ENCODE measurements around the gene TGFBR2. TPM values are rescaled to one million over a fixed set of nuclear protein-coding genes. Genes with fewer than 3 reads are reported as not detected.

Gene TGFBR2
- total RNA-seq, 1 experiment from 2014 or later: 22.5 TPM

DNA sequence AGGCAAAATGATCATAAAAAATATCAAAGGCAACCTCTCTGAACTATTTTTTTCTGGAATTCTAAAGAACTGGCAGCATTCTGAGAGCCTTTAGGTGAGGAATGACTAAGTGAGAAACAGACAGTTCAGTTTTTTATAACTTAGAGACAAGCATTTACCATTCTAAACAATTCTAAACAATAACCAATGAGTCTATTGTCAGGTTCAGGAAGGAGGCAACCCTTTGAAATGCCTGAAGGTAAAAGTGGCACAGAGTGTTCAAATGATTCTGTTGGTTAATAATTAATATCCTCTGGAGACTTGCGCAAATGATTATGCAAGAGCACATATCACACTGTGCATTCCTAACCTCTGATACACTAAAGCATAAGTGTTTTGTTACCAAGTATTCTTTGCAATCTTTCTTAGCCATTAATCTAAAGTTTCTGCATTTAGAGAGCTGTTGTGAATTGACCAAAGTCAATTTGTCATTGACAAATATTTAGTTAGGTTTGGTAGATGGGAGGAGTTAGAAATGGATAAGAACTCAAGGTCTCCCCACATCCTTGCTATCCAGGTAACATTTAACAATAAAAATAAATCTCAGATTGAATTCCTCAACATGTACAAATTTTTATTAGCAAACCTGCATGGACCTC lies 9.2 kb upstream of the TGFBR2 start:
- peaks cover 41 to 59% of the 10 kb centered on the region in 2 experiments for H3K4me1 ChIP-seq (ENCODE audit: control insufficient read depth in 1 of 2, insufficient read depth in 2 of 2, low read length in 2 of 2)
- peak overlapping the region; percentile 56 for H2AFZ ChIP-seq (ENCODE audit: low read depth, low read length, poor library complexity, severe bottlenecking)
- H3K36me3 ChIP-seq (ENCODE audit: control insufficient read depth in 1 of 2, insufficient read depth in 2 of 2, low read length in 2 of 2): no peaks in the 10 kb centered on the region
- H3K9me3 ChIP-seq (ENCODE audit: control insufficient read depth in 1 of 2, insufficient read depth in 1 of 2, low read depth in 1 of 2, low read length in 2 of 2): no peaks in the 10 kb centered on the region
- DNase-seq (ENCODE audit: low read depth, low spot score): peak; percentile 94
- no peaks in the 10 kb centered on the region for H3K79me2 ChIP-seq (ENCODE audit: insufficient read depth, low read length)
- peak overlapping the region; percentile 66 for H3K4me2 ChIP-seq (ENCODE audit: low read length)
- no peaks in the 10 kb centered on the region for H4K20me1 ChIP-seq (ENCODE audit: insufficient read depth)
- intact Hi-C loops (cut with micrococcal nuclease): no loop called here
- ChIA-PET POLR2A (interaction anchor here (1.5 kb wide), 1 partner anchor 9 kb away, joined by 5 read pairs; the partner anchor contains the start of gene TGFBR2), CTCF (no interaction called here), RAD21 (ENCODE audit: low non-redundant PET in 1 of 2, low total read pairs in 2 of 2, uncharacterized antibody in 2 of 2, unreplicated experiment in 2 of 2) (no interaction called here)
- no peaks in the 10 kb centered on the region for H3K27me3 ChIP-seq (ENCODE audit: insufficient read depth, low read length)
- peak overlapping the region; percentile 50 for H3K9ac ChIP-seq (ENCODE audit: low read length)
- peak; percentile 79 for ATAC-seq
- peak overlapping the region; percentile 82 for H3K27ac ChIP-seq (ENCODE audit: low read depth, low read length)
- H3K4me3 ChIP-seq (replicated peaks in 1 of 2; ENCODE audit: low read depth in 1 of 2, low read length in 2 of 2): peak overlapping the region in 1 of 2 experiments; percentile 21; a peak in 2 of 4 replicates
- no TSS peak for BruUV-seq (replicated peaks)
- H3K9me2 ChIP-seq (ENCODE audit: insufficient read depth): no peaks in the 10 kb centered on the region
- no peak for TF ChIP-seq EZH2phosphoT487 (IDR thresholded peaks at IDR 0.05; ENCODE audit: borderline replicate concordance)
- TF ChIP-seq ZFX (IDR thresholded peaks at IDR 0.05): no peak
- TF ChIP-seq, protein P1, sequence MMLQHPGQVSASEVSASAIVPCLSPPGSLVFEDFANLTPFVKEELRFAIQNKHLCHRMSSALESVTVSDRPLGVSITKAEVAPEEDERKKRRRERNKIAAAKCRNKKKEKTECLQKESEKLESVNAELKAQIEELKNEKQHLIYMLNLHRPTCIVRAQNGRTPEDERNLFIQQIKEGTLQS (IDR thresholded peaks at IDR 0.05): peak; percentile 91
- peak; percentile 96 for TF ChIP-seq SP1 (IDR thresholded peaks at IDR 0.05; ENCODE audit: low read depth)
- TF ChIP-seq, protein P2, sequence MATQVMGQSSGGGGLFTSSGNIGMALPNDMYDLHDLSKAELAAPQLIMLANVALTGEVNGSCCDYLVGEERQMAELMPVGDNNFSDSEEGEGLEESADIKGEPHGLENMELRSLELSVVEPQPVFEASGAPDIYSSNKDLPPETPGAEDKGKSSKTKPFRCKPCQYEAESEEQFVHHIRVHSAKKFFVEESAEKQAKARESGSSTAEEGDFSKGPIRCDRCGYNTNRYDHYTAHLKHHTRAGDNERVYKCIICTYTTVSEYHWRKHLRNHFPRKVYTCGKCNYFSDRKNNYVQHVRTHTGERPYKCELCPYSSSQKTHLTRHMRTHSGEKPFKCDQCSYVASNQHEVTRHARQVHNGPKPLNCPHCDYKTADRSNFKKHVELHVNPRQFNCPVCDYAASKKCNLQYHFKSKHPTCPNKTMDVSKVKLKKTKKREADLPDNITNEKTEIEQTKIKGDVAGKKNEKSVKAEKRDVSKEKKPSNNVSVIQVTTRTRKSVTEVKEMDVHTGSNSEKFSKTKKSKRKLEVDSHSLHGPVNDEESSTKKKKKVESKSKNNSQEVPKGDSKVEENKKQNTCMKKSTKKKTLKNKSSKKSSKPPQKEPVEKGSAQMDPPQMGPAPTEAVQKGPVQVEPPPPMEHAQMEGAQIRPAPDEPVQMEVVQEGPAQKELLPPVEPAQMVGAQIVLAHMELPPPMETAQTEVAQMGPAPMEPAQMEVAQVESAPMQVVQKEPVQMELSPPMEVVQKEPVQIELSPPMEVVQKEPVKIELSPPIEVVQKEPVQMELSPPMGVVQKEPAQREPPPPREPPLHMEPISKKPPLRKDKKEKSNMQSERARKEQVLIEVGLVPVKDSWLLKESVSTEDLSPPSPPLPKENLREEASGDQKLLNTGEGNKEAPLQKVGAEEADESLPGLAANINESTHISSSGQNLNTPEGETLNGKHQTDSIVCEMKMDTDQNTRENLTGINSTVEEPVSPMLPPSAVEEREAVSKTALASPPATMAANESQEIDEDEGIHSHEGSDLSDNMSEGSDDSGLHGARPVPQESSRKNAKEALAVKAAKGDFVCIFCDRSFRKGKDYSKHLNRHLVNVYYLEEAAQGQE (IDR thresholded peaks at IDR 0.05; ENCODE audit: low read depth): no peak
- TF ChIP-seq EGR1 (IDR thresholded peaks at IDR 0.05; ENCODE audit: low read depth): no peak
- TF ChIP-seq JUND (IDR thresholded peaks at IDR 0.05): peak; percentile 93
- peak; percentile 48; the same call in 1 of the 2 replicates for TF ChIP-seq POLR2AphosphoS5 (IDR thresholded peaks at IDR 0.05; ENCODE audit: low read depth, low read length)
- TF ChIP-seq FOSL1 (IDR thresholded peaks at IDR 0.05; ENCODE audit: low read depth): peak; percentile 90
- peak; percentile 100 for TF ChIP-seq CEBPB (IDR thresholded peaks at IDR 0.05; ENCODE audit: low read depth)
- no peak for TF ChIP-seq EZH2 (IDR thresholded peaks at IDR 0.05)
- TF ChIP-seq SIN3A (IDR thresholded peaks at IDR 0.05; ENCODE audit: low read depth): peak; percentile 83
- TF ChIP-seq, protein P3, sequence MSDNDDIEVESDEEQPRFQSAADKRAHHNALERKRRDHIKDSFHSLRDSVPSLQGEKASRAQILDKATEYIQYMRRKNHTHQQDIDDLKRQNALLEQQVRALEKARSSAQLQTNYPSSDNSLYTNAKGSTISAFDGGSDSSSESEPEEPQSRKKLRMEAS (IDR thresholded peaks at IDR 0.05): peak; percentile 57
- TF ChIP-seq RAD21 (IDR thresholded peaks at IDR 0.05; ENCODE audit: low read depth): no peak; the same call in 1 of the 2 replicates
- peak; percentile 55 for TF ChIP-seq YY1 (IDR thresholded peaks at IDR 0.05; ENCODE audit: extremely low read depth, insufficient replicate concordance, low read depth, low read length)
- TF ChIP-seq CBX3 (IDR thresholded peaks at IDR 0.05; ENCODE audit: low read depth): peak; percentile 89
- TF ChIP-seq POLR2A (IDR thresholded peaks at IDR 0.05; ENCODE audit: borderline replicate concordance, extremely low read depth, insufficient read depth, insufficient read length): no peak
- TF ChIP-seq, protein P4, sequence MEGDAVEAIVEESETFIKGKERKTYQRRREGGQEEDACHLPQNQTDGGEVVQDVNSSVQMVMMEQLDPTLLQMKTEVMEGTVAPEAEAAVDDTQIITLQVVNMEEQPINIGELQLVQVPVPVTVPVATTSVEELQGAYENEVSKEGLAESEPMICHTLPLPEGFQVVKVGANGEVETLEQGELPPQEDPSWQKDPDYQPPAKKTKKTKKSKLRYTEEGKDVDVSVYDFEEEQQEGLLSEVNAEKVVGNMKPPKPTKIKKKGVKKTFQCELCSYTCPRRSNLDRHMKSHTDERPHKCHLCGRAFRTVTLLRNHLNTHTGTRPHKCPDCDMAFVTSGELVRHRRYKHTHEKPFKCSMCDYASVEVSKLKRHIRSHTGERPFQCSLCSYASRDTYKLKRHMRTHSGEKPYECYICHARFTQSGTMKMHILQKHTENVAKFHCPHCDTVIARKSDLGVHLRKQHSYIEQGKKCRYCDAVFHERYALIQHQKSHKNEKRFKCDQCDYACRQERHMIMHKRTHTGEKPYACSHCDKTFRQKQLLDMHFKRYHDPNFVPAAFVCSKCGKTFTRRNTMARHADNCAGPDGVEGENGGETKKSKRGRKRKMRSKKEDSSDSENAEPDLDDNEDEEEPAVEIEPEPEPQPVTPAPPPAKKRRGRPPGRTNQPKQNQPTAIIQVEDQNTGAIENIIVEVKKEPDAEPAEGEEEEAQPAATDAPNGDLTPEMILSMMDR (IDR thresholded peaks at IDR 0.05 in 2 of 3, conservative IDR thresholded peaks at IDR 0.05 in 1 of 3; ENCODE audit: borderline replicate concordance in 1 of 3, insufficient read depth in 1 of 3, low read depth in 2 of 3, low read length in 2 of 3): no peak
- TF ChIP-seq SRF (IDR thresholded peaks at IDR 0.05; ENCODE audit: low read depth): peak; percentile 51; the same call in 1 of the 2 replicates
- peak; percentile 82 for TF ChIP-seq TCF7L2 (IDR thresholded peaks at IDR 0.05; ENCODE audit: borderline replicate concordance, extremely low read depth, insufficient read depth, insufficient read length)
